ENCODE data around the gene ELOVL3.
A peak's percentile ranks its signal among the peaks of the same experiment; 100 is the strongest.
"Not testable (repeated sequence)": the region's sequence is repeated elsewhere in the genome, so short reads cannot be mapped to it uniquely, and the experiment has no call there.

Gene ELOVL3, protein sequence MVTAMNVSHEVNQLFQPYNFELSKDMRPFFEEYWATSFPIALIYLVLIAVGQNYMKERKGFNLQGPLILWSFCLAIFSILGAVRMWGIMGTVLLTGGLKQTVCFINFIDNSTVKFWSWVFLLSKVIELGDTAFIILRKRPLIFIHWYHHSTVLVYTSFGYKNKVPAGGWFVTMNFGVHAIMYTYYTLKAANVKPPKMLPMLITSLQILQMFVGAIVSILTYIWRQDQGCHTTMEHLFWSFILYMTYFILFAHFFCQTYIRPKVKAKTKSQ

DNA sequence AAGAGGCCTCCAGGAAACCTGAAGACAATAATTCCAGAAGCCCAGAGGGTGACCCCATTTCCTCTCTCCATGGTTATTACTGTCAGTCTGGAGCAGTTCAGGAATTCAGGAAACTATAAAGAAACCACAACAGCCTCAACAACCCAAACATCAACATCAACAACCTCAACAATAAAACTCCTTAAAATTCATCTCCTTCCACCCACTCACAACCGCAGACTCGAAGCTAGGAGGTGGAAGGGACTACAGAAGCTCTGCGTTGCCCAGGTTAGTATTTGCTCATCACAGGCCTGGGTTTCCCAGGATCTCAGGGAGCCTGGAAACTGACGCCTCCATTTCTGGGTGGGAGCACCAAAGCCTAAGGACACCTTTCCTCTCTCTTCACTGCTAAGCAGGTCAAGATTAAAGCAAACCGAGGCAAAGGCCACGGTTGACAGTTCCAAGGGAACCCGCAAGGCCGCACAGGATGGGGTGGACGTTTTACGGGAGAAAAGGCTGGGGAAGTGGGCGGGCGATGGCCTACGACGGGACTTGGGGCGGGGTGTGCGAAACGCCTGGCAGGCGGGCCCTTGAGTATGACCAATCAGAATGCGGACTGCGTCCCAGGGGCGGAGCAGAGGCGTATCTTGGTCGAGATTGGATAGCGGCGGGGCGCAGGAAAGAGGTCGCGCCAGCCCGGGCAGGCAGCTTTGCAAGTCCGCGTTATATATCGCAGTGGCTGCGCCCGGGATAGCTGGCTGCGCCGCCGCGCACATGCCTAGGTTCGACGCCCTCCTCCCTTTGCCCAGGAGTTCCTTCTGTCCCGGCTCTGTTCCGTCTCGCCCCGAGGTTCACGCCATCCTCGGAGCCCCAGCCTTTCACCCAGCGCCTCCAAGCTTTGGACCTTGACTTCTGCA lies at the start of gene ELOVL3:
Gene ELOVL3, plus strand, starts transcription at position 654 of the 896 bp plus-strand sequence. CDS start 250 bp downstream, outside the sequence.
- no peaks in the 10 kb centered on the region for H3K9me3 Mint-ChIP-seq
- no peaks in the 10 kb centered on the region for H3K36me3 Mint-ChIP-seq (ENCODE audit: low read depth)
- peaks cover 60% of the 10 kb centered on the region for H3K27me3 Mint-ChIP-seq (ENCODE audit: low read depth)
- H3K4me3 Mint-ChIP-seq, result peak within 1 kb of the TSS; percentile 79
- peak within 1 kb of the TSS; percentile 37 for H3K27ac Mint-ChIP-seq
- peaks cover 19% of the 10 kb centered on the region for H3K4me1 Mint-ChIP-seq (ENCODE audit: low read depth)

DNA sequence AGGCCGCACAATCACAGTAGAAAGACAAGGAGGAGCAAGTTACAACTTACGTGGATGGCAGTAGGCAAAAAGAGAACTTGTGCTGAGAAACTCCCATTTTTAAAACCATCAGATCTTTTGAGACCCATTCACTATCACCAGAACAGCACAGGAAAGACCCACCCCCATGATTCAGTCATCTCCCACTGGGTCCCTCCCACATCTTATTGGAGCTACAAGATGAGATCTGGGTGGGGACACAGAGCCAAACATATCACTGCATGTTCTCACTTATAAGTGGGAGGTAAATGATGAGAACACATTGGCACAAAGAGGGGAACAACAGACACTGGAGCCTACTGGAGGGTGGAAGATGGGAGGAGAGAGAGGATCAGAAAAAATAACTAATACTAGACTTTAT lies 41.5 kb upstream of the ELOVL3 start:
- Mint-ChIP-seq H3K27me3 (ENCODE audit: low read depth) (peaks cover 7% of the 10 kb centered on the region), H3K4me1 (ENCODE audit: low read depth) (peaks cover 15% of the 10 kb centered on the region), H3K9me3 (peaks cover 17% of the 10 kb centered on the region), H3K36me3 (ENCODE audit: low read depth) (peaks cover 5% of the 10 kb centered on the region), H3K4me3 (no peak overlapping the region), H3K27ac (no peak overlapping the region)

DNA sequence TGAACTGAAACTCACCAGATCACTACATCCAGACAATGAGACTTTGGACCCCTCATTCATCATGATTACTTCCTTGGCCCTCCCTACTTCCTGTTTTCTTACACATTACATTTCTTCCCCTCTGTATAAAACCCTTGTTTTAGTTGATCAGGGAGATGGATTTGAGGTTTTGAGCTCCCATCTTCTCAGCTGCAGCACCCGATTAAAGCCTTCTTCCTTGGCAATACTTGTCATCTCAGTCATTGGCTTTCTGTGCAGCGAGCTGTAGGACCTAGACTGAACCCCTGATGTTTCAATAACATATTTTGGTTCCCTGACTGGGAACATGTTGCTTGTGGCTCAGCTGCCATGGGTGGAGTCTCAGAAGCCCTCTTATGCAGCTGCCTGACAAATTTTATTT lies 40.8 kb upstream of the ELOVL3 start:
- no peak overlapping the region for H3K27ac Mint-ChIP-seq
- peaks cover 7% of the 10 kb centered on the region for H3K27me3 Mint-ChIP-seq (ENCODE audit: low read depth)
- peaks cover 5% of the 10 kb centered on the region for H3K36me3 Mint-ChIP-seq (ENCODE audit: low read depth)
- peaks cover 17% of the 10 kb centered on the region for H3K4me1 Mint-ChIP-seq (ENCODE audit: low read depth)
- H3K4me3 Mint-ChIP-seq, result no peak overlapping the region
- peaks cover 17% of the 10 kb centered on the region for H3K9me3 Mint-ChIP-seq

DNA sequence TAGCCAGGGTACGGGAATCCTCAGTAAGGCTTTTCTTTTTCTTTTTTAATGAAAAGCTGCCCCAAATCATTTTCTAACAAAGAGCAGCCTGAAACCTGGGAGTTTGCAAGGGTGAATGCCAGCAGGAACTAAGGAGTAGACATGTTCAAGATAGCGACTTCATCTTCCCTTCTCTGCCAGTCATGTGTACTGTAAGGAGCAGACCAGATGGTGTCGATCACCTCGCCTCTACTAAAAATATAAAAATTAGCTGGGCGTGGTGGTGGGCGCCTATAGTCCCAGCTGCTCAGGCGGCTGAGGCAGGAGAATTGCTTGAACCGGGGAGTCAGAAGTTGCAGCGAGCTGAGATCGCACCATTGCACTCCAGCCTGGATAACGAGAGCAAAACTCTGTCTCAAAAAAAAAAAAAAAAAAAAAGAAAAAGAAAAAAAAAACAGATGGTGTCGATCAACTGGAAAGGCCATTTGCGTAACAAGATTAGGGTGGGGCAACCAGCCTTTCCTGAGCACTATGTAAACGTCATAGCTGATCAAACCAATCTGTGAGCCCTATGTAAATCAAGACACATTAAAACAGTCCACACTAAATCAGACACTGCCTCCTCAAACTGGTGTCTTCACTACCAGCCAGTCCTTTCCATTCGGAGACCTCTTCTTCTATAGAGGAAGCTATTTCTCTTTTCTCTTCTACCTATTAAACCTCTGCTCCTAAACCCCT lies 40.1 kb upstream of the ELOVL3 start:
- Mint-ChIP-seq H3K4me1 (ENCODE audit: low read depth) (peaks cover 17% of the 10 kb centered on the region), H3K9me3 (peaks cover 17% of the 10 kb centered on the region), H3K27ac (no peak overlapping the region), H3K4me3 (no peak overlapping the region), H3K27me3 (ENCODE audit: low read depth) (peaks cover 5% of the 10 kb centered on the region), H3K36me3 (ENCODE audit: low read depth) (peaks cover 5% of the 10 kb centered on the region)

DNA sequence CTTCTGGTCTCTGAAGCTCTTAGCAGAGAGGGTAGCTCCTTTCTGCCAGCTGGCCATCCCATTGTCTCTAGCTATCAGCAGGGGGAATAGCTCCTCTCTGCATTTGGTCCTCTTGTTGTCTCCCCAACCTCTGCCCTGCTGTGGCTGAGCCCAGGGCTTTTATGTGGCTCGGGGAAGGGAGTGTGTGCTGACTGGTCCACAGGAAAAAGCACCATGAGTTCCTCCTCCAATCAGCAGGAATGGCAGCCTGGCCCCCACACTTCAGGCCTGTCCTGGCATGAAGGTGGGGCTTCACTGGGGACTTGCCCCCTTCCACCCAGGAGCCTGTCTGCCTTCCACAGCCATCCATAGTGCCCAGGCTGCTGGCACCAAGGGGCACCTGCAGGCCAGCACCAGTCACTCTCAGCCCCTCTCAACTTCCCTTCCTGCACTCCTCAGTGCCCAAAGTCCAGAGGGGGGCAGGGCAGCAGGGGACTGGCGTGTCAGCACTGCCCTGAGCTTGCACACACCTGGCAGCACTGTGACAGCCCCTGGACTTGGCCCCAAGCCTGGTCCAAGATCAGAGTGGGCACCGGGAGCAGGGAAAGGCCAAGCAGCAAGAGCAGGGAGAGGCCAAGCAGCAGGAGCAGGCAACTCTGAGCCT lies 37.7 kb upstream of the ELOVL3 start:
- Mint-ChIP-seq H3K4me1 (ENCODE audit: low read depth) (peaks cover 19% of the 10 kb centered on the region), H3K27me3 (ENCODE audit: low read depth) (peaks cover 4% of the 10 kb centered on the region), H3K4me3 (no peak overlapping the region), H3K36me3 (ENCODE audit: low read depth) (peaks cover 16% of the 10 kb centered on the region), H3K9me3 (peaks cover 40% of the 10 kb centered on the region), H3K27ac (peak overlapping the region; percentile 94)

DNA sequence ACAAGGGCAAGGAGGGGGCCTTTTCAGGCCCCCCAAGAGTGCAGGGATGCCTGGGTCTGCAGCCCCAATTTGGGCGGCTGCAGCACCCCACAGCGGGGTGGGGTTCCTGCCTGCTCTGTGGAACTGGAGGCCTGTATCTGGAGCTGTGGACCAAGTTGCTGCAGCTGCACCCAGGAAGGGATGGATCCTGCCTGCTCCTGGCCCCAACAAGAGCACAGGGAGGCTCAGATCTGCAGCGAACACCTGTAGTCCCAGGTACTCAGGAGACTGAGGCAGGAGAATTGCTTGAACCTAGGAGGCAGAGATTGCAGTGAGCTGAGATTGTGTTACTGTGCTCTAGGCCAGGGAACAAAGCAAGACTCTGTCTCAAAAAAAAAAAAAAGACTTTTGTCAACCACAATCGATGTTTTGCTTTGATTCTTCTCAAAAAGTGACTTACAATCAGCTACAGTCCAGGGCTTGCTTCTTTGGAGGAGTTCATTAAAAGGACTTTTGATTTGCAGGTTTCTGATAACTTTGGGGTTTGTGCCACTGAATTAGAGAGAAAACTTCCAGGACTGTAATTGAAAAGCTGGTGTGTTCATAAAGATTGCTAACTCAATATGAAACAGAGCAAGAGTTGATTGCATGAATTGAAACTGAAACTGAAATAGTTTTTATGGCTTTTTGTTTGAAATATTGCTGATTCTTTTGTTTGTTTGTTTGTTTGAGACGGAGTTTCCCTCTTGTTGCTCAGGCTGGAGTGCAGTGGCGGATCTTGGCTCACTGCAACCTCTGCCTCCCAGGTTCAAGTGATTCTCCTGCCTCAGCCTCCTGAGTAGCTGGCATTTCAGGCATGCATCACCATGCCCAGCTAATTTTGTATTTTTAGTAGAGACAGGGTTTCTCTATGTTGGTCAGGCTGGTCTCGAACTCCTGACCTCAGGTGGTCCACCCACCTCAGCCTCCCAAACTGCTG lies 36.9 kb upstream of the ELOVL3 start:
- H3K9me3 Mint-ChIP-seq, result peaks cover 41% of the 10 kb centered on the region
- peaks cover 19% of the 10 kb centered on the region for H3K4me1 Mint-ChIP-seq (ENCODE audit: low read depth)
- H3K36me3 Mint-ChIP-seq (ENCODE audit: low read depth), result peaks cover 17% of the 10 kb centered on the region
- H3K4me3 Mint-ChIP-seq, result peak overlapping the region; percentile 60
- not testable (repeated sequence) for H3K27me3 Mint-ChIP-seq (ENCODE audit: low read depth)
- H3K27ac Mint-ChIP-seq, result peak overlapping the region; percentile 94

DNA sequence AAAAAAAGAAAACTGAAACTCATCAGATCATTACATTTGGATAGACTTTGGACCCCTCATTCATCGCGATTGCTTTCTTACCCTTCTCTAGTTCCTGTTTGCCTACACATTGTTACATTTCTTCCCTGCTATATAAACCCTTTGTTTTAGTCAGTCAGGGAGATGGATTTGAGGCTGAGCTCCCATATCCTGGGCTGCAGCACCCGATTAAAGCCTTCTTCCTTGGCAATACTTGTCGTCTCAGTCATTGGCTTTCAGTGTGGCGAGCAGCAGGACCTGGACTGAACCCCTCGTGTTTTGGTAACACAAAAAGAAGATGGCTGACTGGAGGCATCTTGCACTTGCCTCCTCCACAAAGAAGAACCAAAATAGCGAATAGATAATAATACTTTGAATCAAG lies 34.1 kb upstream of the ELOVL3 start:
- H3K27ac Mint-ChIP-seq, result peak overlapping the region; percentile 67
- H3K4me3 Mint-ChIP-seq, result no peak overlapping the region
- H3K27me3 Mint-ChIP-seq (ENCODE audit: low read depth), result no peaks in the 10 kb centered on the region
- H3K4me1 Mint-ChIP-seq (ENCODE audit: low read depth), result peaks cover 19% of the 10 kb centered on the region
- peaks cover 24% of the 10 kb centered on the region for H3K9me3 Mint-ChIP-seq
- peaks cover 12% of the 10 kb centered on the region for H3K36me3 Mint-ChIP-seq (ENCODE audit: low read depth)

DNA sequence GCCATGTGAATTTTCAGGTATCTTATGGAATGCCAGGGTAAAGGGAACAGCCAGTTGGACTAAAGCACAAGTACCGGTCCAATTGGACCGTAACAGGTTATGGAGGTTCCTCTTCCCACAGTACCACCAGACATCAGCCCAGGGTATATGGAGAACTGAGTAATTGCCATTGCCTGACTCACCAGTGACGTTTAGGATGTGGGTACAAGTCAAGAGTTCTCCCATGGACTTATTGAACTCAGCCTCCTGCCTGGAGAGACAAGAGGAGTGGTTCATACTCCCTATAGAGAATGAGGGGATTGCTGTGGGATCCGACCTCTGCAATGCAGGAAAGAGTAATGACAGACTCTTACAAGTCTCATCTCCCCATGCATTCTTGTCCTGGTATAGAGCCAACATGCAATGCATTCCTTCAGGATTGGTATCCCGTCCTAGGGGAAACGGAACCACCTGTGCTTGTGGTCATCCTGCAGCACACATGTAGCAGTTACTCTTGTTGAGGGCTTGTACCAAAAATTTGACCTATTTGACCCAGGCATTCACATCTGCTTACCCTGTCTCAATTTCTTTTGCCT lies 30.7 kb upstream of the ELOVL3 start:
- Mint-ChIP-seq H3K9me3 (peaks cover 24% of the 10 kb centered on the region), H3K4me1 (ENCODE audit: low read depth) (peaks cover 2% of the 10 kb centered on the region), H3K4me3 (no peak overlapping the region), H3K27me3 (ENCODE audit: low read depth) (peaks cover 5% of the 10 kb centered on the region), H3K27ac (no peak overlapping the region), H3K36me3 (ENCODE audit: low read depth) (peaks cover 12% of the 10 kb centered on the region)

DNA sequence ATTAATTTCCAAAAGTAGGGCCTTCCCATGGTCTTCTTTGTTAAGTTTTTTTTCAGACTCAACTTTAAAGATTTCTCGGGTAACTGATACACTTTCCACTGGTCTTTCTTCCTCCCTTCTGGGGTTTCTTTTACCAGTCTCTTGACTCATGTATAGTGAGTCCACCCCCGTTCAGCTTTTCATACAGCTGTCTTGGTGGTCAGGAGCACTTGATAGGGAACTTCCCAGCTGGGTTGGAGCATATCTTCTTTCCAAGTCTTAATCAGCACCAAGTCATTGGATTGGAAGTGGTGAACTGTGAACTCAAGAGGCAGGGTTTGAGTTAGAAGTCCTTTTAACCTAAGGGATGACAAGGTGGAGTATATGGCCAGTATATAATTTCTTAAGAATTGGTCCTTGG lies 29.2 kb upstream of the ELOVL3 start:
- Mint-ChIP-seq H3K27me3 (ENCODE audit: low read depth) (peaks cover 5% of the 10 kb centered on the region), H3K4me1 (ENCODE audit: low read depth) (peaks cover under 1% of the 10 kb centered on the region), H3K4me3 (no peak overlapping the region), H3K9me3 (peaks cover 17% of the 10 kb centered on the region), H3K27ac (no peak overlapping the region), H3K36me3 (ENCODE audit: low read depth) (peaks cover 6% of the 10 kb centered on the region)

DNA sequence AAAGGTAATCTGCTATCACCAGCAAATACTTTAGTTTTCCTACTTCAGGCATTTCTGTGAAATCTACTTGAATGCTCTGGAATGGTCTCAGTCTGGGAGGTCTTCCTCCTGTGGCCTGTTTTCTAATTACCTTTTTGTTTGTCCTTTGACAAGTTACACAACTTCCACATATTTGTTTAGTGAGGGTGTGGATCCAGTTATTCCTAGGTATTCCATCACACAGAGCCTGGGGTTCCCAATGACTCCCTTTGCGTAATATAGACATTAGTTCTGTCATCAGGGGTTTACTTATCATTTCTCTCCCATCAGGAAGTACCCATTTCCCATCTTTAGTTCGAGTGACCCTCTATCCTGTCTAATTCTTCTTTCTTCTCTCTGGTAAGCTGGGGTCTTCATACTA lies 28.1 kb upstream of the ELOVL3 start:
- peaks cover 5% of the 10 kb centered on the region for H3K27me3 Mint-ChIP-seq (ENCODE audit: low read depth)
- H3K27ac Mint-ChIP-seq, result no peak overlapping the region
- H3K4me3 Mint-ChIP-seq, result no peak overlapping the region
- H3K4me1 Mint-ChIP-seq (ENCODE audit: low read depth), result peaks cover 5% of the 10 kb centered on the region
- H3K9me3 Mint-ChIP-seq, result peaks cover 6% of the 10 kb centered on the region
- peaks cover 3% of the 10 kb centered on the region for H3K36me3 Mint-ChIP-seq (ENCODE audit: low read depth)

DNA sequence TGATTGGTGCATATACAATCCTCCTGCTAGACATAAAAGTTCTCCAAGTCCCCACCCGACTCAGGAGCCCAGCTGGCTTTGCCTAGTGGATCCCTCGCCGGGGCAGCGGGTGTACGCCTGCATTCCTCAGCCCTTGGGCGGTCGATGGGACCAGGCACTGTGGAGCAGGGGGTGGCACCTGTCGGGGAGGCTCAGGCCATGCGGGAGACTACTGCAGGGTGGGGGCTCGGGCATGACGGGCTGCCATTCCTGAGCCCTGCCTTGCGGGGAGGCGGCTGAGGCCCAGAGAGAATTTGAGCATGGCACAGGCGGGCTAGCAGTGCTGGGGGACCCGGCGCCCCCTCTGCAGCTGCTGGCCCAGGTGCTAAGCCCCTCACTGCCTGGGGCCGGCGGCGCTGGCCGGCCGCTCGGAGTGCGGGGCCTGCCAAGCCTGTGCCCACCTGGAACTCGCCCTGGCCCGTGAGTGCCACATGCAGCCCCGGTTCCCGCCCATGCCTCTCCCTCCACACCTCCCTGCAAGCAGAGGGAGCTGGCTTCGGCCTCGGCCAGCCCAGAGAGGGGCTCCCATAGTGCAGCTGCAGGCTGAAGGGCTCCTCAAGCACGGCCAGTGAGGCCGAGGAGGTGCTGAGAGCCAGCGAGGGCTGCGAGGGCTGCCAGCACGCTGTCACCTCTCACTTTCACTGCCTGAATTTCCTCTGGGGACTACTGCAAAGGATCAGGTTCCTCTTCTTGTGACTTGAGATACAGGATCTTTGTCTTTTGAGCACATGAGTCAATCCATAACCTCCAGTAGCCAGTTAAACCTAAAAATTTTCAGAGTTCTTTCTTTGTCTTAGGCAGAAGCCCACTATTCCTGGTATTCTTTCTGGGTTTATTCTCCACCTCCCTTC lies 25.1 kb upstream of the ELOVL3 start:
- Mint-ChIP-seq H3K27me3 (ENCODE audit: low read depth) (peaks cover 5% of the 10 kb centered on the region), H3K36me3 (ENCODE audit: low read depth) (peaks cover 1% of the 10 kb centered on the region), H3K27ac (no peak overlapping the region), H3K4me3 (no peak overlapping the region), H3K4me1 (ENCODE audit: low read depth) (peaks cover 5% of the 10 kb centered on the region), H3K9me3 (peaks cover 12% of the 10 kb centered on the region)

DNA sequence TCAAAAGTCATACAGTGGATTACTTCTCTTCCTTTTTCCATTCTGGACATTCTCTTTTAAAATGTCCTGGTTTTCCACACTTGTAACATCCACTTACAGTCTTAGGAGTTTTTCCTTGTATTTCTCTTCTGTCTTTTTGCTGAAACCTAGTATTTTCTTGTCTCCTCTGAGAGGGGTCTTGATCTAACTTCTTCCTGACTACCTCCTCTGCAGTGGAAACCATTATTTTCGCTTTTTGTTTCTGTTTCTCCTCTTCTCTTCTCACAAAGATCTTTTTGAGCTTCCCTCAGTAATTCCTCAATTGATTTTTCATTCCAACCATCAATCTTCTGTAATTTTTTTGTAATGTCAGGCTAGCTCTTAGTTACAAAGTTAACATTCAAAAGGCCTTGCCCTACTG lies 23.7 kb upstream of the ELOVL3 start:
- peak overlapping the region; percentile 0 for H3K4me3 Mint-ChIP-seq
- peaks cover 12% of the 10 kb centered on the region for H3K9me3 Mint-ChIP-seq
- H3K36me3 Mint-ChIP-seq (ENCODE audit: low read depth), result peaks cover 1% of the 10 kb centered on the region
- peak overlapping the region; percentile 50 for H3K27ac Mint-ChIP-seq
- H3K4me1 Mint-ChIP-seq (ENCODE audit: low read depth), result peaks cover 5% of the 10 kb centered on the region
- H3K27me3 Mint-ChIP-seq (ENCODE audit: low read depth), result peaks cover 5% of the 10 kb centered on the region

Data from T-helper 1 cell treated with Interleukin-12 subunit alpha and Interleukin-12 subunit beta and Interleukin-4 antibody, amounts not matched to agents 30 μg/mL and 1 μg/mL, for 36 hours (primary cell).